NCI-H2196 treated with DMSO at 0.1 percent for 48 hours (cell line): ENCODE data around the gene VNN1.
"Not testable (repeated sequence)": the region's sequence is repeated elsewhere in the genome, so short reads cannot be mapped to it uniquely, and the experiment has no call there.

Experiments used
- DNase-seq: peaks from one replicate; lab custom pipeline; 2025; ENCODE audit not compliant: unreplicated experiment; lab: John Stamatoyannopoulos, UW

VNN1 gene

GRCh38 chr6:132675002-132675401 is 38.9 kb downstream of the VNN1 start:
- DNase-seq, result no peak

DNA sequence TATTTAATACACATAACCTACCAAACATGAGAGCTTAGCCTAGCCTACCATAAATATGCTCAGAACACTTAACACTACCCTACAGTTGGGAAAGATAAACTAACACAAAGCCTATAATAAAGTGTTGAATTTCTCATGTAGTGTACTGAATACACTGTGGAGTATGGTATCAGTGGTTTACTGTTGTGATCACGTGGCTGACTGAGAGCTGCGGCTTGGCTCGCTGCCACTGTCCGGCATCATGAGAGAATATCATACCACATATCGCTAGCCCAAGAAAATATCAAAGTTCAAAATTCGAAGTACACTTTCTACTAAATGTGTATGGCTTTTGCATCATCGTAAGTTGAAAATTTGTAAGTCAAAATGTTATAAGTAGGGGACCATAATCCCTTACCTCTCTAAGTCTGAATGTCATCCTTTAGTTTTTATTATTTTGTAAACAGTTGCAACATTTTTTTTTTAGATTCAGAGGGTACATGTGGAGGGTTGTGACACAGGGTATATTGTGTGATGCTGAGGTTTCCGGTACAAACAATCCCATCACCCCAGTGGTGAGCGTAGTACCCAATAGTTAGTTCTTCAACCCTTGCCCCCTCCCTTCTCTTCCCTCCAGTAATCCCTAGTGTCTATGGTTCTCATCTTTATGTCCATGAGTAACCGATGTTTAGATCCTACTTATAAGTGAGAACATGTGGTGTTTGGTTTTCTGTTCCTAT is 40.3 kb downstream of the VNN1 start:
- no peak for DNase-seq

DNA sequence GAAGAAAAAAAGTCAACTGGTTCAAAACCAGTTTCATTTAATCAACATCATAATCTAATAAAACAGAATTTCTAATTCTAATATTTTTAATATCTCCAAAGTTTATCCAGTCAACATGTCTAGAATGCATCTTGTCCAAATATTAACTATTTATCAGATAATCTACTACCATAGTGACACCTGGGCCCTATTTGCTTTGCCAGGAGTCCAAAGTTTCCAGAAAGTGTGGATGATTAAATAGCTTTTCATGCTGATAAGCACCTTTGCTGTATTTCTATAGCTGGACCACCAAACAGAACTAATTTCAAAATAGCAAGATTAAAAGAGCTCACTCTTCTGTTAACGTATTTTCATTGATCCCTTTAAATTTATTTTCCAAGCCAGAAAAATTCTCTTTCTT is 42.6 kb downstream of the VNN1 start:
- DNase-seq, result no peak

DNA sequence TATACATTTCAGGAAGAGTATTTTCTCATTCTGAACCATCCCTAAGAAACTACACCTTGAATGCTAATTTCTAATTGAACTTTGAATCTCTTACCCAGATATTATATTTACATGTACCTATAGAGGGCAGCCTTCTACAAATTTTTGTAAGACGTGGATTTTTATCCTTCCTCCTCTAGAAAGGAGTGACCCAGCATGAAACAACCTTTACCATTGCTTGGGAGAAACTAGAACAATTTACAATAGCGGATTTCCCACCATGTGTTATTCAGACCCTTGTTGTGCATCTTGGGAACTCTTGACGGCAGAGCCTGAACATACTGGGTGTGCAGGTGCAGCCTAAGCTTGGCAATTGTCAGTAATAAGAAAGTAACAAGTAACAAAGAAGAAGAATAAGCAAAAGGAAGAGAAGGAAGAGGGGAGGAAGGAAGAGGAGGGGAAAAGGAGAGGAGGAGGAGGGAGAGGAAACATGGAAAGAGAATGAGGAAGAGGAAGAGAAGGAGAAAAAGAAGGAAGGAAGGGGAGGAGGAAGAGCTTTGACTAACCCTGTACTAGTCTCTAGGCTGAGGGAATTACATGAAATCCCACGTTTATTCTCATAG is 44.1 kb downstream of the VNN1 start:
- DNase-seq, result peak; percentile 19

DNA sequence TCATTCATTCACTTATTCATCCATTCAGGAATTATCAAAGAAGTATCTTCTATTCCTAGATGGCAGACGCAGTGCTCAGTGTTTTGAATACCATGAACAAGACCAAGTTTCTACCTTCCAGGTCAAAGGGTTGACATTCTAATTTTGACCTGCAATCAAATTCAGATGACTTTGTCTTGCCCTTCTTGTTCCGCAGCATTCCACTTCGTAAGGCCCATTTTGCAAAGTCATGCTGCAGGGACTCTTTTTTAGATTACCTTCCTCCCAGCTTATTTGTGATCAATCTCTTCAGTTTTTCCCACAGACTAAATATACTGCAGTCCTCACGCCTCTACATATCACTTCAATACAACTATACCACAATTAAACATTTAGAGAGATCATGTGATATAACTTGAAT is 47.7 kb downstream of the VNN1 start:
- DNase-seq, result no peak

- DNase-seq, result no peak
Observed at GRCh38 chr6:132664309-132665034, 49.4 kb downstream of the VNN1 start.

- DNase-seq, result no peak
Observed at GRCh38 chr6:132663661-132664060, 50.2 kb downstream of the VNN1 start.

DNA sequence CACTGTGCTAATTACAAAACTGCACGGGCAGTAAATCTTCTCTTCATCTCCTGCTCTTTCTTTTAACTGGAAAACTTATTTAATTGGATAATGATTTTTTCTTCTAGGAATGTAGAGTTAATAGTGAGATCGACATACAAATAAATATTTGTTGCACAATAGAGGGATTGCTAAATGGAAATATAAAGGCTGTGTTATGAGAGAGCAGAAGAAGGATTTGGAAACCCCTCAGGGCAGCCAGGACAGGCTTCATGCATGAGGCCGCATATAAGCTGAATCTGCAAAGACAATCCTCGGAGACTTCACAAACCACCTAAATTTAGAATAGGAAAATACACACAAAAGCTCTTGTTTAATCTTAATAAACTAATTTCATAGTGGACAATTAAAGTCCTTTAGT is 51.9 kb downstream of the VNN1 start:
- DNase-seq, result no peak

DNA sequence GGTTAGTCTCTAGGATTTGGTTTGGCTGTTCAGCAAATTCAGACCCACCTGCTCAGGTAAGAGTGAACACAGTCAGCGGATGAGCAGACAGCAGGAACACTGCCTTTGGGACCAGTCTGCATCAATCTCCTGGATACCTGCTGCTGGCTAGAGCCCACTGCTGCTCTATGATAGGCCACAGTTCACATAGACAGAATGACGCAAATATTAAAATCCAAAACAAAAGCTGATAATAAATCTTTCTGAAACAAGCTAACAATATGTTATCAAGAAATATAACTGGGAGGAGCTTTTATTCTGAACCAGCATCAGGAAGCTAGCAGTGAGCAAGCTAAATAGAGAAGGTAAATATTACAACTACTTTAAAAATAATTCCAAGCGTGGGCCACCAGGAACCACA is 54.8 kb downstream of the VNN1 start, which contains the start of gene TAAR1:
Gene TAAR1 (minus strand): TSS at position 101 of the 400 bp plus-strand sequence. CDS start 13,179 bp downstream, outside the sequence.
- DNase-seq, result no peak

GRCh38 chr6:132651062-132651461 is 62.8 kb downstream of the VNN1 start:
- DNase-seq, result no peak

DNA sequence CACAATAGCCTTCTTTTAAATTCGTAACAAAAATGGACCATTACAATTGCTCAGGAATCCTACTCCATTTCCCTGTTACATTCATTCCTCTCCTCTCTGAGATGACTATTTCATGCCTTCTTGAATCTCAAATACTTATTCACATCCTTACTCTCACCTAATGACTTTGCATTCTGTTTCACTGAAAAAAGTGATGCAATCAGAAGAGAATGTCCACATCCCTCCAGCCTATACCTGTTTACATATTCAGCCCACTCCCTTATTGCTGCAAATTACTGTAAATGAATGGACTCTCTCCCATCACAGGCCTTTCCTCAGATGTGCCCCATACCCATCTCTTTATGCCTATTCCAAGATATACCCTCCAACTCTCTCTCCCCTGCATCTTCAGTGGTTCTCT is 63.4 kb downstream of the VNN1 start:
- DNase-seq, result no peak

- no peak for DNase-seq
Observed at GRCh38 chr6:132648828-132649227, 65.0 kb downstream of the VNN1 start.

DNA sequence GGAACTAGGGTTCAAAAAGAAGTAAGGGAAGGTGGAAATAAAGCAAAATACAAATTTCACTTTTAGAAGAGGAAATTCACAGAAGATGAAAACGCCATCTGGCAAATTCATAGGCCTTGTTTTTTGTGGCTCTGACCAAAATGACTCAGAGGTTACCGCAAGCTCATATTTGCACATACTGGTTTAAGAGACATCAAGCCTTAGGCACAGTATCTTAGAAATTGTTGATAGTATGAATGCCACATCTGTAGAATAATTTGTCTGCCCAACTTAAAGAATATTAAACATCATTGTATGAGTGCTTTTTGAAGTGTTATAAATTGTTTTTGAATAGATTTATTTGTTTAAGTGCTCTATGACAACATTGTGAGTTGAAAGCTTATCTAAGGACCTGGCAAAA is 65.5 kb downstream of the VNN1 start:
- no peak for DNase-seq

GRCh38 chr6:132643547-132643946 is 70.3 kb downstream of the VNN1 start:
- no peak for DNase-seq

GRCh38 chr6:132637135-132637534 is 76.7 kb downstream of the VNN1 start:
- DNase-seq, result not testable (repeated sequence)

DNA sequence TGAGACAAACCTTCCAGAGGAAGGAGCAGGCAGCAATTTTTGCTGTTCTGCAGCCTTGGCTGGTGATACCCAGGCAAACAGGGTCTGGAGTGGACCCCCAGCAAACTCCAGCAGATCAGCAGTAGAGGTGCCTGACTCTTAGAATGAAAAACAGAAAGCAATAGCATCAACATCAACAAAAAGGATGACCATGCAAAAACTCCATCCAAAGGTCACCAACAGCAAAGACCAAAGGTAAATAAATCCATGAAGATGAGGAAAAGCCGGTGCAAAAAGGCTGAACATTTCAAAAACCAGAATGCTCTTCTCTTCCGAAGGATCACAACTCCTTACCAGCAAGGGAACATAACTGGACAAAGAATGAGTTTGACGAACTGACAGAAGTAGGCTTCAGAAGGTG is 77.9 kb downstream of the VNN1 start:
- DNase-seq, result not testable (repeated sequence)

GRCh38 chr6:132635288-132635687 is 78.6 kb downstream of the VNN1 start:
- DNase-seq, result not testable (repeated sequence)

- DNase-seq, result no peak
Observed at GRCh38 chr6:132634796-132635195, 79.1 kb downstream of the VNN1 start.

- no peak for DNase-seq
Observed at GRCh38 chr6:132633362-132633761, 80.5 kb downstream of the VNN1 start.
